GM19395 (cell line): ENCODE measurements around the gene NUDT2.
"Not testable (repeated sequence)": the region's sequence is repeated elsewhere in the genome, so short reads cannot be mapped to it uniquely, and the experiment has no call there.

Experiments
- ATAC-seq: cut with Tn5 transposase; IDR thresholded peaks from one replicate; pipeline ENCODE4 v1.9.1; 2021; ENCODE audit warnings: mild to moderate bottlenecking, moderate library complexity; ENCODE audit not compliant: unreplicated experiment

Gene NUDT2

GRCh38 chr9:34334916-34335315 is 5.5 kb downstream of the NUDT2 start:
- no peak for ATAC-seq

- no peak for ATAC-seq
These were observed 6.0 kb downstream of the NUDT2 start for GRCh38 chr9:34335376-34335775.

GRCh38 chr9:34337403-34337802 is 8.0 kb downstream of the NUDT2 start:
- no peak for ATAC-seq

GRCh38 chr9:34338079-34338478 is 8.7 kb downstream of the NUDT2 start:
- ATAC-seq, result not testable (repeated sequence)

GRCh38 chr9:34338665-34339385 is 9.5 kb downstream of the NUDT2 start:
- ATAC-seq, result no peak

- no peak for ATAC-seq
These were observed 12.4 kb downstream of the NUDT2 start for GRCh38 chr9:34341659-34342295.

- ATAC-seq, result no peak
These were observed 13.7 kb downstream of the NUDT2 start for GRCh38 chr9:34343090-34343489.

- ATAC-seq, result no peak
These were observed 14.2 kb downstream of the NUDT2 start for GRCh38 chr9:34343605-34344004.

- ATAC-seq, result no peak
These were observed 17.8 kb downstream of the NUDT2 start for GRCh38 chr9:34346873-34347799.

GRCh38 chr9:34347800-34348158 is 18.4 kb downstream of the NUDT2 start:
- ATAC-seq, result no peak

GRCh38 chr9:34349324-34349723 is 20.0 kb downstream of the NUDT2 start:
- no peak for ATAC-seq

GRCh38 chr9:34352122-34352652 is 22.8 kb downstream of the NUDT2 start:
- not testable (repeated sequence) for ATAC-seq

GRCh38 chr9:34352957-34353356 is 23.6 kb downstream of the NUDT2 start:
- ATAC-seq, result not testable (repeated sequence)

GRCh38 chr9:34362614-34363214 is 33.3 kb downstream of the NUDT2 start:
- ATAC-seq, result no peak

- no peak for ATAC-seq
These were observed 34.4 kb downstream of the NUDT2 start for GRCh38 chr9:34363619-34364351.

- no peak for ATAC-seq
These were observed 35.9 kb downstream of the NUDT2 start for GRCh38 chr9:34365282-34365681.

GRCh38 chr9:34366365-34366764 is 37.0 kb downstream of the NUDT2 start:
- no peak for ATAC-seq

- ATAC-seq, result not testable (repeated sequence)
These were observed 38.5 kb downstream of the NUDT2 start for GRCh38 chr9:34367751-34368410.

- ATAC-seq, result not testable (repeated sequence)
These were observed 39.4 kb downstream of the NUDT2 start for GRCh38 chr9:34368796-34369195.

- no peak for ATAC-seq
These were observed 40.3 kb downstream of the NUDT2 start for GRCh38 chr9:34369636-34370035.
